GM18526 (cell line): ENCODE results near the gene FRMPD2.

Source experiments
- POLR2A ChIP-seq: IDR thresholded peaks from 3 replicates; pipeline ENCODE4 v1.6.1; 2011; ENCODE audit not compliant: insufficient read length; ENCODE audit errors: extremely low read depth

The FRMPD2 gene

DNA sequence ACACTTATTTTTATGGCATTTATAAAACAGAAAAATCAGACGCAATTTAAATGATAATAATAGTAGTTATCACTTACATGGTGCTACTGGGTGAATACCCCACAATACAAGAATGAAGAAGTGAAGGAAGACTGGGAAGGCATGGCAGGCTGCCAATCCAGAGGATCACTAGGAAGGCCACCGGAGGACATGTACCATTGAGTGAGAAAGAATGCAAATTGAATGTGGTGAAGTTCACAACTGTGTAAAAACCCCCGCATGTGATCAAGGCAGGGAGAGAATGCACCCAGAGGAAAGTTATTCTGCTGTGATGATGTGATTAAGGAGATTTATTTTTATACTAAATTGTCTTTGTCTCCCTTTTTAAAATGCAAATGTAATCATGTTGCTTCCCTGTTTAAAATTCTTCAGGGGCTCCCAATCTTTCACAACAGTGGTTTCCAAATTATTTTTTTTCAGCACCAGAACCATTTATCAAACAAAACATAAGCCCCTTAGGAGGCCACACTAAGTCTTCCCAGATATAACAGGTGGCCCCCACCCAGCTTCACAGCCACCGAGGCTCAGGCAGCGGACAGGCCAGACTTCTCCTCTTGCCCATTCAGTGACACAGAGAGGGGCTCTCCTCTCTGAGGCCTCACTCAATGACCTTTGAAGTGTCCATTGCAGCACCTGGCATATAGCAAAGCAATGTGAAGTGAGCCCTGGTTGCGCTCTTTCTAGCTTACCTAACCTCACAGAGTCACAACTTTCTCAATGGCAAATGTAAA is 59.6 kb downstream of the FRMPD2 start:
- TF ChIP-seq POLR2A: no peak

DNA sequence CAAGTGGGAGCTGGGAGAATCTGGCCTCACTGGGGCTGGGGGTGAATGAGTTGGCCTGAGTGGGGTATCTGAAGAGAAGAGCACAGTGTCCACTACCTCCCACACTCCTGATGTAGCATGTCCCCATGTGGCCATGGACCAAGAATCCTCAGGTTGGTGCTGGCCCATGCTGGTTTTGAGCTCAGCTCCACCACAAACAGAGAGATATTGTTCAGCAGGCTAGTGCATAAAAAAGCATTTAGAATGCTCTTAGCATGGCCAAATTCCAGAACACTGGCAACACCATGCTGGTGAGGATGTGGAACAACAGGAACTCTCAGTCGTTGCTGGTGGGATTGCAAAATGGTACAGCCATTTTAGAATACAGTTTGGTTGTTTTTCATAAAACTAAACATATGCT is 61.4 kb downstream of the FRMPD2 start:
- no peak for TF ChIP-seq POLR2A

DNA sequence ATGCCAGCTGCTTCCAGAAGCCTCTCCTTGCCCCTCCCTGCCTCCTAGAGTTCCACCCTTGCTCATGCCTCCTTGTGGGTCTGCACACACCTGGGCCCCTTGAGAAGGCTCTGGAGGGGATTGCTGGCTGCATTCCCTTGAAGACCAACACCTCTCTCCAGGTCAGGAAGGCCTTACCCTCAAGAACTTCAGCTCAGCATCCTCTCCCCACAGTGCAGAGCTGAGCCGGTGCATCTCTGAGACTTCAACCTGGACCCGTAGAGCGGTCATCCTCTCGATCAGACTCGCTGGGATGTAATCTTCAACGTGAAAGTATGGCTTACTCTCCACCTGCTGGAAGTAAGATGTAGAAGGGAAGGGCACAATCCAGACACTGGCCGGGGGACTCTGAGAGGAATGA is 62.7 kb downstream of the FRMPD2 start:
- TF ChIP-seq POLR2A: no peak

DNA sequence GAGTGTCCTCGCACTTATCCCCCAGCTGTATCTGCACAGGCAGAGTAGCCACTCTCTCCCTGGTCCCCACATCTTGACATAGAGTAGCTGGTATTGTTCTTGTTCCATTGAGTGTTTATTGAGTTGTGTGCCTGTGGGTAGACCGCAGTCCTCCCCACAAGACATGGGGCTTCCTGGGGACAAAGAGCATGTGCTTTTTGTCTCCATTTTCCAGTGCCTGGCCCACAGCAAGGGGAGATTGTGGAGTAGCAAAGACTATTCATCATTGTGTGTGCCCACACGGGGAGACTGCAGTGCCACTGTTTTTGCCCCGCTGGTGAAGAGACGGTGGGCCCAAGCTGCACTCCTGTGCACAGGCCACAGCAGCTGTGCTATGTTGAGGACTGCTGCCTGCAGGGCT is 63.5 kb downstream of the FRMPD2 start:
- TF ChIP-seq POLR2A: no peak

DNA sequence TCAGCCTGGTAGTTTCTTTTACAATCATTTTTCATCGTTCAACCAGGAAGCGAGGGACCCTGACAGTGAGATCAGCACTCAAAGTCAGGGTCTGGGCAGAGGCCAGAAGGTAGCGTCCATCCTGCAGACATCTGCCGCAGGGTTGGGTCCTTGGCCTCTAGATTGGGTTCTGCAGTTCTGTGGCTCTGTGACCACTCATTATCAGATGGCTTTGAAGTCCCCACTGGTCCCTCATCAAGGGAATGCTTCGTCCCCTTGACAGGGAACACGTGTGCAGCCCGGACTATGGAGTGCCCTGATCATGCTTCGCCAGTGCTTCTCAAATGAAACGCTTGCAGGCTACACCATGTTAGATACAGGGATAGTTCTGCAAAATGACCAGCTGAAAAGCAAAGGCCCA is 64.1 kb downstream of the FRMPD2 start:
- TF ChIP-seq POLR2A: no peak

DNA sequence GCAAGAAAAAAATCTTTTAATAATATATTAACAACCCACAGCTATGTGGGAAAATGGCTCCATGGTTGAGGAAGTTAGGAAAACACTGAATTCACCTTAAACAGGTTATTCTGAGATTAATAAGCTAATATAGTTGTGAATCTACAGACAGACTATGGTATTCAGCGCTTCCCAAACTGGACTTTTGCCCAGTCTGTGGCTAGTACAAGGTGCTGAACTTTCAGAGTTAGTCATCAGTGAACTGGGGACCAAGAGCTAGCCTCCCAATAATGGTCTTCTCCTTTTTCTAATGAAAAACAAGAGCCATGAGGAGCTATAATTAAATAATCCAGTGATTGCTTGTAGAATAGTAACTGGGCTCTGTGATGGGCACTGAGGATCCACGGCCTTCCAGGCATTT is 65.3 kb downstream of the FRMPD2 start:
- TF ChIP-seq POLR2A: no peak

DNA sequence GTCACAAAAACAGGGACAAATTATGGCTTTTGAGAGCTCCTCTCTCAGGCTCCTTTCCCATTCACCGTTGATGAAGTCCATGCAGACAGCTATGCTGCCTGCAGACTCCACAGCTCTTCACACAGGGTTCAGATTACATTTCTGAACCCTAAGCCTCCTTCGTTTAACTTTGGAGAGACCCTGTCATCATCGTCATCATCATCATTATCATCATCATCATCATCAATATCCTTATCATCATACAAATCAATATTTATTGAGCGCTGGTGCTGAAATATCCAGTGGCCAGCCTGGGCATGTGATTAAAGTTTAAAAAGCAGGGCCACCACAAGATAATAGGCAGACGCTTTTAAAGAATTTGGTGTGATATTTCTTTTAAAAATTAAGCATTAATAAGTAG is 66.6 kb downstream of the FRMPD2 start:
- no peak for TF ChIP-seq POLR2A

DNA sequence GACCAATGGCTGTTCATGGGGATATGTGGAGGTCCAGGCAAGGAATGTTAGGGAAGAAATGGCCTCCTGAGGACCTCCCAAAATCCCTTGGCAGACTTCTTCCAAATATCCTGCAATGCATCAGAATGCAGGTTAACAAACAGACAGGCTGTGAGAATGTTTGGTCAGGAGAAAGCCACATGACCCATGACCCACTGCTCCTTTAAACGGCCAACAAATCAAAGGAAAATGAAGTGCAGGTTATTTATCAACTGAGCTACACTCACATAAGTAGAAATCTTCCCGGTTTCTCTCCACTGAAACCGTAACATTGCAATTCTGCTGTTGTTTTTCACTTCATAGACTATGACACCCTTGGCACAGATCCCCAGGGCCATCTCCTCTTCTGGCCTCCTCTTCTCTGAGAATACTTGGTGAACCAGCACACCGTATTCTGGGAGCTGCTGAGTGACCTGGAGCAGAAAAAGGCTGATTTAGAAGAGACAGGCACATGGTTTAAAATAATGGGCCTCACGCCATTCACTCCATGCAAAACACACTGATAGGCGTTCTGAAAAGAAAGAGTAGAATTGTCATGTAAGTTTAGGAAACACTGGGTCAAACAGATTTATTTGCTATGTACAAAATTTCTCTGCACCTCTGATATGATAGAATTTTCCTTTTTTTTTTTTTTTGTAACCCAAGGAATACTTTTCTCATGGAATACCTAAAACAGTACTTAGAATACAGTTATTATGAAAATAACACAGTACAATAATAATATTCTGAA is 67.8 kb downstream of the FRMPD2 start:
- TF ChIP-seq POLR2A: no peak

DNA sequence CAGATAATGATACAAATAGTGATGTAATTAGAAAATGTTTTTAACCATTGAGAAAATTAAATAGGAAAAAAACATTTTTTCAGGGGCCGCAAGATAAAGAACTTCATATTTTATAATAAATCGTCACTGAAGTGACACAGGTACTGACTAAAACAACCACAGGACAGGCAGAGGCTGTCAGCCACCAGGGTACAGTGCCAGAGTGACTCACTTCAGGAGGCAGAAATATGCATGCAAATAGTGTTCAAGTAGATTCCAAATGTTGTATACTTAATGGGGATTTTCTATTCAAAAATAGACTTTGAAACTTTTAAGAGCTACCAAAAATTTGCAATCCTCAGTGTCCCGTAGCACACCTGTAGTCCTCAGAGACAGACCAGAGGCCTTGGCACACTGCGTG is 68.6 kb downstream of the FRMPD2 start:
- no peak for TF ChIP-seq POLR2A

DNA sequence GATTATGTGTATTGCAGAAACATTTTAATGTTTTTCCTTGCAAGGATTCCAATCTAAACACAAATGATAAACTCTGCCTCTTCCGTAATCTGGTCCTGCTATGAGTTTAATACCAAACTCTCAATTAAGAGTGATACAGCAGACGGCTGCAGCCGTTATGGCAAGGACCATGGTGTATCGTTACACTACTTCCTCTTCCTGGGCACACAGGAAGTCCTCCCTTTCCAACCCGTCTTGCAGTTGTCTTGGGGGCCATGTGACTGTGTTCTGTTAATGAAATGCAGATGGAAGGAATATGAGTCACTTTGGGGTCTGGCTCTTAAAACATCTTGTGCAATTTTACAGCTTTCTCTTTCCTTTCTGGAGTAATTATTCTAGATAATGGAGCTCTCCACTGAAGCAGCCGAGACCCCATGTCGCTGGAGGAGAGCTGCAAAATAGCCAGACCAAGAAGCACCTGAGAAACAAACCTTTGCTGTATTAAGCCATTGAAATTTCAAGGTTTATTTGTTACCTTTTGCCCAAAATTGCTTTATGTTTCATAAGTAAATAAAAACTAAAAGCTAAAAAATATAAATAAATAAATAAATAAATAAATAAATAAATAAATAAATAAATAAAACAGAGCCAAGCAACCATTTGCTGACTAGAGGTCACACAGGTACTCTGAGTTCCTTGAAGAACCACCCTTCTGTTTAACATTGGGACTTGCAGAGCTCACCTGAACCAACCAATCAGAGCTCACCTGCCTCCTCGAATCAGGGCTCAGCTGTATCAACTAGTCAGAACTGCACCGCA is 74.7 kb downstream of the FRMPD2 start:
- TF ChIP-seq POLR2A: no peak

DNA sequence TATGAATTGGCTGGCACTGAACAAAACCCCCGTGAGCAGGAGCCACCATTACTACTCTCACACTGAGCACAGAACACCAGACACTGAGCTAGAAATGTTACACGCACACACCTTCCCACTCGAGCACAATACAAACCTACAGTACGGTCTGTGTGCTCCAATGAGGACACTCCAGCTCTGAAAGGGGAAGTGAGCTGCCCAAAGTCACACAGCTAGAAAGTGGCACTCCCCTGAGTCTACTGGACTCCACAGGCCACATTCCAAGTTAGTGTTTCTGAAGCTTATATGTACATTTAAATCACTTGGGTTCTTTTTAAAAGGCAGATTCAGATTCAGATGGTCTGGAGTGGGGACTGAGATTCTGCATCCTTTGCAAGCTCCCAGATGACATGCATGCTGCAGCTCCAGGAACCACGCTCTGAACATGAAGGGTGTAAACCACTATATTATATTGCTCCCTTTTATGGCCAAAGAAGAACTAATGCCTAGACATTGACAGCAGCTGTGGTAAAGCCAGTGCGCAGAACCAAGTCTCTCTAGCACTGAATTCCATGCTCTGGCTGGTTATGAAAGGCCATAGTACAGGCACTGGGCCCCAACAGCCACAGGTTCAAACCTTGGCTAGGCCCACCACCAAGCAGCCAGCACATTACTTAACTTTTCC is 77.1 kb downstream of the FRMPD2 start:
- no peak for TF ChIP-seq POLR2A

DNA sequence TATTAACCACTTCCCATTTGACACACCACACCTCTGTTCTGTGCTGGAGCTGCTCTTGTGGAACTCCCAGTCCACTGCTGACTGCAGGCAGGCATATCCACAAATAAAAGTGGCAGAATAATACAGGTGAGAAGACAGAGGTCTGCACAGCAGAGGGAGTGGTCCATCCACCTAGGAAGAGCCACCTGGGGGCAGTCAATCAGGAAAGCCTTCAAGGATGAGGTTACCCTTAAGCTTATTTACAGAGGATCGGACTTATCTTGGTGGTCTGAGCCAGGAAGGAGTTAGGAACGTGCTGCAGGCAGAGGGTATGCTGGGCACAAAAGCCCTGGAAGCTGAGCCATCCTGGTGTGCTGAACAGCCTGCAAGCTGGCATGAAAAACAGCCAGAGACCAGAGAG is 78.7 kb downstream of the FRMPD2 start:
- TF ChIP-seq POLR2A: no peak

DNA sequence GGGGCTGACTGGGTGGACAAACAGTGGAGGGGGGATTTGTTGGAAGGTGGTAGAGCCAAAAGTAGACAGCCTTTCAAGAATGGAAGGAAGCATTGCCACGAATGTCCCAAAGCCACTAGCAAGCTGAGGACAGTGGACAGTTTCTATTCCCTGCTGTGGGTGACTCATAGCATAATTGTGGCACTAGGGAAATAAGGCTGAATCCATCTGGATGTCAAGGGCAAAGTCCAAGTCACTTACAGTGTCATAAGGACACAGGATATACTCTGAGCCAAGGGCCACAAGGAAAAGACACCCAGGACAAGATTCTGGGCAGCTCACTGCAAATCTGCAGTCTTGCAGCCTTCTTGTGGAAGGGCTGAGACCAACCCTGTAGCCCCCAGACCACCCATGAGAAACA is 79.7 kb downstream of the FRMPD2 start:
- TF ChIP-seq POLR2A: no peak

DNA sequence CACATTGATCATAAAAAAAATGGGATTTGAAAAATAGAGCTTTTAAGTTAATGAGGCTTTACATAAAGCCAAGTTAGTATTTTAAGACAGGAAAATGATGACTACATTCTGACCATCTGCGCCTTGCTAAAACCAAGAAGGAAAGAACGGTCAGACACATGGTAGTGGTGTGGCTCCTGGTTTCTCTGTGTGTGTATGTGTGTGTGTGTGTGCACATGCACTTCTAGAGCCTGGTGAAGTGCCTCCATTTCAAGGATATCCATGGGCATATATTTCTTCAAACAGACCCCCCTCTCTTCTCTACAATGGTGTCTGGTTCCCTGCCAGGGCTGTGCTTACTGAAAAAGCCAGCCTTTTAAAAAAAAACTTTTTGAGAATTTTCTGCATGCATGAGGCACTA is 80.9 kb downstream of the FRMPD2 start:
- TF ChIP-seq POLR2A: no peak

DNA sequence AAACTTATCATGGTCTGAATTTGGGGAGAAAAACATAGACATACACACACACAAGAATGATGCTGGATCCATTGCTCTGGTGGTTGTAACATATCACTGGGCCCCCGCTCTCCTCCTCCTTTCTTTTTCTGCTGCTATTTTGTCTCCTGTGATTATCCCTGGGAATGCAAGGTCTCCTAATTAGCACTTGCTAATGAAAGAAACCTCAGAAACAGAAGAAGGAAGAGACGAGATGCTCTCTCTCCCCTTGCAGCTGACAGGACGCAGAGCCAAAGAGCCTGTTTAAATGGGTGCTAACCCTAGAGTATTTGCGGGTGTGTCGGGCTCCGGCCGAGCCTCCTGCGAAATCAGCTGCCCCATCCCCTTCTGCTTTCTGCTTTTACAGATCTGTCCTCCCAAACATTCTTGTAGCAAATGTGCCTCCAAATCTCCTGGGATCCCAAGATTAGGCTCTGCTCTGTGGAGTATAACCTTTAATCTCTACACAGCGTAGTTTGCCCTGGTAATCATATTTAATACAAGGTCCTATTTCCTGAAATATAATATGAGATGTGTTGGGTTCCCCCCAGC is 81.5 kb downstream of the FRMPD2 start:
- TF ChIP-seq POLR2A: no peak
